Mucosa of gallbladder (tissue), 1 donor: ENCODE results near the gene C1QC. TPM values are rescaled to one million over a fixed set of nuclear protein-coding genes. Genes with fewer than 3 reads are reported as not detected.

Experiments
- DNase-seq: peaks from one replicate; pipeline ENCODE4 v3.0.0-alpha.2; 2020; ENCODE audit warnings: low spot score
- total RNA-seq: library from RNA; stranded (reverse); gene quantifications from one replicate; pipeline ENCODE4 v1.2.1, GENCODE V29; 2021
- donor health status: DM: no; HTN: no; CAD: no.

Gene C1QC
- total RNA-seq, 1 donor from 2014 or later, result 217 TPM

- DNase-seq, result no peak
Measured at GRCh38 chr1:22680726-22681125, 37.3 kb downstream of the C1QC start.

- no peak for DNase-seq
Measured at GRCh38 chr1:22681556-22682276, 38.3 kb downstream of the C1QC start.

GRCh38 chr1:22683547-22683946, 40.1 kb downstream of the C1QC start:
- DNase-seq, result no peak

GRCh38 chr1:22685591-22686059, 42.2 kb downstream of the C1QC start:
- DNase-seq, result no peak

- DNase-seq, result no peak
Measured at GRCh38 chr1:22687191-22687590, 43.8 kb downstream of the C1QC start.

GRCh38 chr1:22688466-22688865, 45.0 kb downstream of the C1QC start:
- DNase-seq, result no peak

- DNase-seq, result no peak
Measured at GRCh38 chr1:22689505-22689904, 46.1 kb downstream of the C1QC start.

GRCh38 chr1:22691031-22691753, 47.8 kb downstream of the C1QC start:
- no peak for DNase-seq

GRCh38 chr1:22694172-22694571, 50.7 kb downstream of the C1QC start:
- no peak for DNase-seq

GRCh38 chr1:22696610-22697009, 53.2 kb downstream of the C1QC start:
- DNase-seq, result no peak

Other genes starting within 250 kb of the C1QC start
- 32.1 TPM for gene ZBTB40, start 191.8 kb upstream of the C1QC start, total RNA-seq
- gene EPHA8, start 80.1 kb upstream of the C1QC start, total RNA-seq, result not detected
- gene C1QA, start 7.0 kb upstream of the C1QC start, total RNA-seq, result 164 TPM
- 190 TPM for gene C1QB, start 9.6 kb downstream of the C1QC start, total RNA-seq
- gene EPHB2, start 67.2 kb downstream of the C1QC start, total RNA-seq, result 3.7 TPM